CD4-positive, alpha-beta T cell treated with Interleukin-2 at 100 ng/mL for 4 hours (primary cell): ENCODE data around the gene FRMD4A.
"Not testable (repeated sequence)": the region's sequence is repeated elsewhere in the genome, so short reads cannot be mapped to it uniquely, and the experiment has no call there.

Experiments used
- DNase-seq: peaks from one replicate; pipeline ENCODE4 v3.0.0-alpha.2; 2020; ENCODE audit warnings: low spot score

FRMD4A gene

DNA sequence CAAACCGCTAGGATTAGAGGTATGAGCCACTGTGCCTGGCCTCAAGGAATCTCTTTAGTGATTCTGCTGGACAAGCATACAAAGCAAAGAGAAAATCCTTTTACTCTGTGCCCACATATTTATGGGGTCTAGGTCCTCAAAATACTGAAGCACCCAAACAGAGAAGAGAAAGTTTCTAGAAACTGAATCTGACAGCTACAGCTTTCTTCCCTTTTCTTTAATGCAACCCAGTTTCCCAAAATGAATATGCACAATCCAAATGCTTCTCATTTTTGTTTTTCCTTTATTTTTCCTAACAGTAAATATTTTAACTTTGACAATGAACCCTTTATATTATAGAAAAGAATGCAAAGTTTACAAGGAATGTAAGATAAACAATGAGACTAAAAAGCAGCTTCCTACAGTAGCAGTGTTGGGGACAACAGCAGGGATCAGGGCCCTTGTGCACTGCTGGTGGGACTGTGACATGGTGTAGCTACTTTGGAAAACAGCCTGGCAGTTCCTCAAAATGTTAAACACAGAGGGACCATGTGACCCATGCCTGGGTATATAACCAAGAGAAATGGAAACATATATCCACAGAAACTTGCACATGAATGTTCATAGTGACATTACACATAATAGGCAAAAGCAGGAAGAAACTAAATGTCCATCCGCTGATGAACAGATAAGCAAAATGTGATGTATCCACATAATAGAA lies 418.8 kb downstream of the FRMD4A start:
- no peak for DNase-seq

DNA sequence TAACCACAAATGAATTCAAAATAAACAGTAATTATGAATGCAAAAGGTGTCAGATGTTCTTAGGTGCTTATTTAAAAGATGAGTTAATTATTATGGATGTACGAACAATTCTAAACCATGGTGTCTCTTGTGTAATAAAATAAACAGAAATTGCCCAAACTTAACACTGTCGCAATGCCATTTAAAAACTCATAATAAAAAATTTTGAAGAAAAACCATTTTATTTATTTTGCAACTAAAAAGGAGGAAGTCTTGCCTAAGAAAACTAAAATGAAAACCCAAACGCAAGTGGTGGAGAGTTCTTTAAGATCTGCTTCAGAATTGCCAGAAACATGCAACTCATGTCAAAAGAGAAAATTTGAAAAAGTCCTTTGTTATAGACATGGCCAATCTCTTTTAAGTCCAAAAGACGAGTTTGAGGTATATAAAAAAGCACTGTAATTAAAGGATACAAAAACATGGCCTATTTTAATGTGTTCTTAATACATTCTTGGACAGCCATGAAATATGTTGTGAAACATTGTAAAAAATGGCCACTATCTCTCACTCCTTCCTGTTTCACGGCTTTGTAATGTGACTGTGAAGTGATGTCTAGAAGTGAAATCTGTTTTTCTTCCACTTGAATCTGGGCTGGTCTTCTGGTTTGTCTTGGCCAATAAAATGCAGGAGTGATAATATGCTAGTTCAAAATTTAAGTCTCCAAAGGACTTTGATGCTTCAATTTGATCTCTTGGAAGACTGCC lies 421.0 kb downstream of the FRMD4A start:
- DNase-seq, result no peak

DNA sequence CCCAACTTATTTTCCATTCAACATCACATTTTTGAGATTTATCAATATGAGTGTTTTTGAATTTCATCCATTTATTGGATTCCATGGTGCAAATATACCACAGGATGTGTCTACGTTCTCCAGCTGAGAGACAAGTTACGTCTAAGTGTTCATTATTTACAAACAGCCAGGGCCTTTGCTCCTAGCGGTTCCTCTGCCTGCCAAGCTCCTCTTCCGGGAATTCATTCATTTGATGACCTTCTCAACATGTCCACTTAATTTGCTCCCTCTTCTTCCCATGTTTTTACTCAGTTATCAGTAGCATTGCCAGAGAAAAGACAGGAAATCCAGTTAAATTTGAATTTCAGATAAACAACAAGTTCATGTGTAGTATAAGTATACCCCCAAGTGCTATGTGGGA lies 422.2 kb downstream of the FRMD4A start:
- DNase-seq, result no peak

DNA sequence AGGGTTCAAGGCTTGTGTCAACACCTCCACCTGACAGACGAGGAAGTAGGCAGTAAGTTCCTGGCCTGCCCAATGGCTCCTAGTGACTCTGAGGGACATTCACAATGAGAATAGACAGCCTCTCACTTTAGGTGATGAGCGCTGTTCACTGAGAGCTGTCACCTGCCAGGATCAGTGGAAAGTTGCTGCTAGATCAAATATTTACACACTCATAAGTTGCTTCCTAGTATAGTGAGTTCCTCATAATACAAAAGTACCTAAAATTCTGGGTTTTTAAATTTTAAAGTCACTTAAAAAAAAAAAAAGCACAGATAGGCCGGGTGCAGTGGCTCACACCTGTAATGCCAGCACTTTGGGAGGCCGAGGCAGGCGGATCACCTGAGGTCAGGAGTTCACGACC lies 423.2 kb downstream of the FRMD4A start:
- no peak for DNase-seq

DNA sequence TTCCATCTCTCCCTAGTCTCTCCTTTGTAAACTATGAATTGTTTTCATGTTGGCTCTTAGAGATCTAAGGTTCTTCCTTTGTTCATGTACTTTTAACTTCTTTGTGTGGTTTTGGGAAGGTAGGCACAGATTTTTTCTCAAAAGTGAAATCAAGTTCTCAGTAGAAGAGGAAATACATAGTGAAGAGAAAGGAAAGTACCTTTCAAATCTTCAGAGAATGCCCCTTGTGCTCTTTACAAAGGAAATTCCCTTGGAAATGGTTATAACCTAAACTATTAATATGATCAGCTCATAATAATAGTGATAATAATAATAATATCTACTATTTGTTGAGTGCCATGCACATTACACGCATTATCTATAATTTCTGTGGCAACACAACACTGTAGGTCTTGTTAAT lies 425.4 kb downstream of the FRMD4A start:
- no peak for DNase-seq

DNA sequence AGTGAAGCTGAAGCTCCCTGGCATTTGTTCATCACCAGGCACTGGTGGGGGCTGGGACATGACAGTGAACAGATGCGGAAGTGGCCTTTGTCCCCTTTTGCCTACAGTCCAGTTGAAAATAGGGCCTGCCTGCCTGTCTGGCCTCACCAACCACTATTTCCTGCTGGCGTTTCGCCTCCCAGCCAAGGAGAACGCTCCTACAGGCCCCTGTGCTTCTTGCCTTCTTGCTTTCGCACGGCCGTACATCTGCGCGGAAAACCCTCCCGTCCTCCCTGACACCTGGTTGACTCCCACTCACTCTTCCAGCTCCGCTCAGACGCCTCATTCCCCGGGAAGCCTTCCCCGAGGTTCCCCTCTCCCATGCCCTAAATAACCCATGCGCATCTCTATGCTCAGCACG lies 426.7 kb downstream of the FRMD4A start:
- DNase-seq, result no peak

DNA sequence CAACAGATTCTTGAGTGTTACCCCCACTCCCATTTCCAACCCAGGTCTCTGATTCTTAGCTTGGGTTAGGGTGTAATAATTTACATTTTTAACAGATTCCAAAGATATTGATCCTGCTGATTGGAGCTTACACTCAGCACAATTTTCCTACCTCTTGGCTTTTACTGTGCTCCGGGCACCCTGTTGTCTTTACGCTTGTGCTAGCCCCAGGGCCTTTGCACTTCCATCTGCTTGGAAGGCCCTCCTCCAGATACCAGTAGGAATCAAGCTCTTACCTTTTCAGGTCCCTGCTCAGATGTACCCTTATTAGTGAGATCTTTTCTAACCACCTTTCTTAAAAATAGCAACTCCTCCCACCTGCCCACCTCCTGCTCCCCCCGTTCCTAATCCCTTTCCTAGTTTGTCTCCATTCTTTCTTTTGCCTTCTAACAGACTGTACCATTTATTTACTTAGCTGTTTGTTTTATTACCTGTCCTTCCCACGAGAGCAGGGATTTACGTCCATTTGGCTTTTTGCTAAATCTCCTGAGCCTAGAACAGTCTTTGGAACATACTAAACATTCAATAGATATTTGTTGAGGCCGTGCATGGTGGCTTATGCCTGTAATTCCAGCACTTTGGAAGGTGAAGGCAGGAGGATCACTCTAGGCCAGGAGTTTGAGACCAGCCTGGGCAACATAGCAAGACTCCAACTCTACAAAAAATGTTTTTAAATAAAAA lies 427.7 kb downstream of the FRMD4A start:
- DNase-seq, result no peak

DNA sequence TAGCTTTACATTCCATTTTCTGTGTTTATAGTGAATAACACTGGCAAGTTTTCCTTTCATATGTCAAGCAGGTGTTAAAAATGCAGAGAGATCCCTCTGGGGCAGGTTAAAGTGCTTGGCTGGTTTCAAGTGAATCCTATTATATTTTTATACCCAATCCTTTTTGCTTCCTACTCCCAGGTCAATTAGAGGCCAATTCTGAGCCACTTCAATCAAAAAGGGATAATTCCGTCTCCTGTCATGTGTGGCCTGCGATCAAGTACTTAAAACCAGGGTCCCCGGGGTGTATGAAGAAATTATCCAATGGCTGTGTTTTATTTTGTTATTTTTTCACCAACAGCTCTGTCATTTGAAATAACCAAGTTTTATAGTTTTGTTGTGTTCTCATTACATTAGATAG lies 430.8 kb downstream of the FRMD4A start:
- no peak for DNase-seq

DNA sequence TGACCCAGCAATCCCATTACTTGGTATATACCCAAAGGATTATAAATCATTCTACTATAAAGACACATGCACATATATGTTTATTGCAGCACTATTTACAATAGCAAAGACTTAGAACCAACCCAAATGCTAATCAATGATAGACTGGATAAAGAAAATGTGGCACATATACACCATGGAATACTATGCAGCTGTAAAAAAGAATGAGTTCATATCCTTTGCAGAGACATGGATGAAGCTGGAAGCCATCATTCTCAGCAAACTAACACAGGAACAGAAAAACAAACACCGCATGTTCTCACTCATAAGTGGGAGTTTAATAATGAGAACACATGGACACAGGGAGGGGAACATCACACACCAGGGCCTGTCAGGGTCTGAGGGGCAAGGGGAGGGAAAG lies 434.6 kb downstream of the FRMD4A start:
- DNase-seq, result not testable (repeated sequence)

DNA sequence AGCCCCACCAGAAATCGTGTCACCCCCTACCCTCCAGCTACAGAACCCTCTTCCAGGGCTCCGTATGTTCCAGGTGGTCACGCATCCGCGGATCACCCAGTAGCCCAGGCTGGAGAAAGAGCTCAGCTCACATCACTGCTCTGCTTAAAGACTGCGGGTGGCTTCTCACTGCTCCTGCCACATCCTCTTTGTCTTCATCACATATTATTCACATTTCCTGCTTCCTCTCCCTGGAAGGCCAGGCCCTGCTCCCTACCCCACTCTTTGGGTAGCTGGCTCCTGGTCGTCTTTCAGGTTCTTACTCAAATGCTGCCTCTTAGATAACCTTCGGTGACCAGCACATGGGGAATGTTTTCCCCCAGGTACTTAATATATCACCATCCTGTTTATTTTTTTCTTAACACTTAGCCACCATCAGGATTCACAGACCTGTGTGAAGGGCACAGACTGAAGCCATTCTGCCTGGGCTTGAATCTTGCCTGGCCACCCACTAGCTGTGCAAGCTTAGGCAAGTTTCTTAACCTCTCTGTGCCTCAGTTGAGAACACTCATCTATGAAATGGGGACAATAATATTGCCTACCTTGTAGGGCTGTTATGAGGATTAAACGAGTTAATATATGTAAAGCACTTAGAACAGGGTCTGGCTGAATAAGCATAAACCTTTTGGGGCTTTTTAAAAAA lies 436.2 kb downstream of the FRMD4A start:
- DNase-seq, result no peak

DNA sequence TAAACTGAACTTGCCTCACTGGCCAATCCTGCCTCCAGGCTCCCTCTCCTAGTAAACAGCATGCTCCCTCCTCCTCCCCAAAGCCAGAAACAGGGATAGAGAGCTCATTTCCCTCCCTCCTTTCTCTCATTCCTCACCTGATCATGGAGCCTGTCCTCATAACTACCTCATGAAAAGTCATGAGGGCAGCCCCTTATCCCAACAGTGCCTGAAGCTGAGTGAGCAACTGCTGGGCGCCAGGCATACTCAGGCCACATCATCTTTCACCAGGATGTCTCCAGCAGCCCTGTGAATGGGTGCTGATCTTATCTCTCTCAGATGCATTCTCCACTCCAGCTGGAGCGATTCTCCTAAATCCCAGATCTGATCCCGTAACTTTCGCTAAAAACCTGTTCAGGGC lies 436.8 kb downstream of the FRMD4A start:
- no peak for DNase-seq

DNA sequence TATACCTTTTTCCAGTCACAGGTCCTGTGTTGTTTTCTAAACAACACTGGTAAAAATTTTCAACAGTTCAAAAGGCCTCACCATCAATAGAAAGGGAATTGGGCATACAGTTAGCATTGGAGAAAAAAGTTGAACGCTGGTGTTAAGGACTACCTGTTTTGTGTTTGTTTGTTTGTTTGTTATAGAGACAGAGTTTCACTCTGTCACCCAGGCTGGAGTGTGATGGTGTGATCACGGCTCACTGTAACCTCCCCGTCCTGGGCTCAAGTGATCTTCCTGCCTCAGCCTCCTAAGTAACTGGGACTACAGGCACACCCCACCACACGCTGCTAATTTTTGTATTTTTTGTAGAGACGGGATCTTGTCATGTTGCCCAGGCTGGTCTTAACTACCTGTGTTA lies 437.9 kb downstream of the FRMD4A start:
- no peak for DNase-seq

DNA sequence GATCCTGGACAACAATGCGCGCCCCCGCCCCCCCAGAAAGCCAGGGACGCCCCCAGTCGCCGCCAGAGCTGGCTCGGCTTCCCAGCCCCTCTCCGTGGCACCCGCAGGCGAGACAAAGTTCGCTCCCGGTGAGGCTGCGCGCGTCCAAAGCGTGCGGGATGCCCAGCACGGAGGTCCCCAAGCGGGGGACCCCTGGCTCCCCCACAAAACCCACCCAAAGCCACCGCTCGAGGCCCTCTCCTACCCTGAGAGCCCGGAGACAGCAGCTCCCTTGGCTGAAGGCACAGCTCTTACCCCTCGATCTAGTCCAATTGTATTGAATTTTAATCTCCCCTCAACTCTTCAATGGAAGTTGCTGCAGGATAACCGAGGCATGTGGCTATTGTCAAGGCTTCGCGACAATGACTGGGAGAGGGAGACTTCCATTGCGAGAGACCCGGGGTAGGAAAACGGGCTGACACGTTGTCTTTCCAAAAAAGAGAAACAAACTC lies 438.7 kb downstream of the FRMD4A start:
- no peak for DNase-seq

DNA sequence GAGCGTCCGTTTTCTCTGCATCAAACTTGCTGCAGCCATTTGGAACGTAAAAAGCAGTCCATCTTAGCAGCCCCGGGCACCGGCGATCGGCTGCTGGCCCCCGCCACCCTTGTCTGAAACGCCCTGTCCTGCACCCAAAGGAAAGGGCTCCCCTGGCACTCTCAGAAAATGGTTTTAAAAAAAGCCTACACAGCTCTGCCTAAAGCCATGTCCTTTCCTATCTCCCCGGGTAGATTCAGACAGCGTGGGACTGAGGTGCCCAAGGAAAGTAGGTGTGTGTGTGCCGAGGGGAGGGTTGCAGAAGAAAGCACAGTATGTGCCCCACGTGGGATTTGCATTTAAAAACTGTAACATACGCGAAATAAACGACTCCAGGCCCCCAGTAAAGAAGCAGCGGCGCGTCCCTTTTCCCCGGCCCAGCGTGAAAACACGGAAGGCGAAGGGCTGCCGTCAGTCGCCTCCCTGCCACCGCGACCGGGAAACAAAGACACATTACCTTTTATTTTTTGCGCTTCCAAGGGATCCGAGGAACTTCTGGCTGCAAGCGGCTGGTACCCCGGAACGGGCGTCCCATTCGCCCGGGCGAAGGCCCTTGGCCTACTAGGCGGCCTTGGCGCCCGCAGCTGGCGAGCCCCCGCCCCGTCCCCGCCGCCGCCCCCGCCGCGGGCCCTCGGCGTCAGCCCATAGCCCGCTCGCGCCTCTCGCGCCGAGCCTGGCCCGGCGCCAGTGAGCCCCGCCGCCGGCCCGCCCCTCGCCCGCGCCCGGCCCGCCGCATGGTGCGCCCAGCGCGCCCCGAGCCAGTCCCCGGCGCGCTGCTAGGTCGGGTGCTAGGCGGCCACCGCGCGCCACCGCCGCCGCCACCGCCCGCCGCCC lies 439.4 kb downstream of the FRMD4A start:
- DNase-seq, result no peak

DNA sequence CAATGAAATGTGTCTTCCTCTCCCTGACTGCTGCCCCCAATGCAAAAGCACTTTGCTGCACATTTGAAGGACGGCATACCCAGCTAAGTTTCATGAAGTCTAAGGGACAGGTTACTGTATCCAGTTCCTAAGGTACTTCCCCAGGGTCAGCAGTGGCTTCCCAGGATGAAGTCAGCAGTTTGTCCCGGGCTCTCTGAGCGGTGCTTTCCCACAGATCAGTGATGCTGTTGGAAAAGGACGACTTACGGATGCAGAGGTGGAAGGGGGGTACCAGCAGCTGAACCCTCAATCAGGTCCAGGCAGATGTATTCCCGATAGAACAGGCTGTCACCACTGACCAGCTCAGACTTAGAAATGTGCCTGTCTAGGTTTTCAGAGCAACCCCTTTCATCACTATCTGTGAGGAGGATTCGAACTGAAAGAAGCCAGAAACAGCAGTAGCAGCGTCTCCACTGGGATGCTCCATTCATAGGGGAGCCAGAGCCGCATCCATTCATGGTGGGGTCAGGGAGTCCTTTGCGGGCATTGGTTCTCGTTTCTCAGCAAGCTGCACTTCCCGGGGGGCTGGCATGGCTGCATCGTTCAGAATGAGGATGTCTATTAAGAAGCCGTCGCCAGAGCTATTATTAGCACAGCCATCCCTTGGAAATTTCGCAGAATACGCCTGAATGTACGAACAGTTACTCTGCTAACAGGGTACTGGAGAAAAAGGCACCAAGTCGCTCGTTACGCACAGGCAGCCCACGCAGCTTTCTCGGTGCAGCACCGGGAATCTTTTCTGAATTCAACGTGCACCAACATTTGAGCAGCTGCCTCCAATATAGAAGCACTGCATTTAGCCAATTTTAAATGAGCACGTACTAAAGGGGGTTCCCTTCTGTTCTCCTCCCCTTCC lies 440.2 kb downstream of the FRMD4A start:
- no peak for DNase-seq

DNA sequence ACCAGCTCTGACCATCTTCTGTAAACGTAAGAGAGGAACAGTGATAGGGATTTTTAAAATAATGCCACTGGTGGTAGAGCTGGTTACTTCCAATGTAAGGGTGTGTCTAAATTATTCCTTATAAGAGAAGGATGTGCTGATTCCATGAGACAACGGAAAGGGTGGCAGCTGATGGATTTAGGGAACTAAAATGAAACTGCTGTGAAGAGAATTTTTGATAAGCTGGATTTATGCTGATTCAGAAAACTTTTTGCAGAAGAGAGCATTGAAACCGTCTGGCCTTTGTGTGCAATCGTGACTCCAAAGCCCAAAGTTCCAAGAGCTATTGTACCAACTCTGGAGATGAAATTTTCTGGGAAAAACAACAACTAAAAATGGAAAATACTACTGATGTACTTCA lies 443.0 kb downstream of the FRMD4A start:
- DNase-seq, result no peak

DNA sequence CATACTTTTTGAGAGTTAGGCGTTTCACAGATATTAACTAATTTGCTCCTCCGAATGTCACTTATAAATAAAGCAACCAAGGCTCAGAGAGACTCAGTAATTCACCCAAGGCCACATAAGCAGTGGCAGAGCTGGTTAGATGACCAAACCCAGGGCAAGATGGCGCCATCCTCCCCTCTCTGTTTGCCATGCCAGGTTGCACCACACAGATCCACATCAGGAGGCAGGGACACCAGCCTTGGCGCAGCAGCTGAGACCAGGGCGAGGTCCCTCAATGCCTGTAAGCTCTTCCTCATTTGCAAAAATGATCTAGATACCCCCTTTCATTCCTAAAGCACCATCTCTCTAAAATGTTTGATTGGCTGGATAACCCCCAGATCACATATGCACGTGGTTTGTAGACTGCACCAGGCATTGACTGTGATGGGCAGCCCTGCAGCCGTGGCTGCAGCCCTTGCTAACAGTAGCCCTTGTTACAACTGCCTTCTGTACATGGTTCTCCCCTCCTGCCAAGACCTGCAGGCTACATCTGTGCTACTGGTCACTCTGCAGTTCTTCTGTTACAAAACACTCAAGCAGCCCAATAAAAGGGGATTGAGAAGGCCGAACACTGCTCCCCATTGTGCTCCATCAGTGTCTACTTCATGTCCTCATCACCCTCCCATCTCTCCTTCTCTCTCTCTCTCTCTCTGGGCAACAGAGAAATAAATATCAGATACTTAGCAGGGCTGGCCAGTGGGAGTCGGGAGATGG lies 445.3 kb downstream of the FRMD4A start:
- no peak for DNase-seq

DNA sequence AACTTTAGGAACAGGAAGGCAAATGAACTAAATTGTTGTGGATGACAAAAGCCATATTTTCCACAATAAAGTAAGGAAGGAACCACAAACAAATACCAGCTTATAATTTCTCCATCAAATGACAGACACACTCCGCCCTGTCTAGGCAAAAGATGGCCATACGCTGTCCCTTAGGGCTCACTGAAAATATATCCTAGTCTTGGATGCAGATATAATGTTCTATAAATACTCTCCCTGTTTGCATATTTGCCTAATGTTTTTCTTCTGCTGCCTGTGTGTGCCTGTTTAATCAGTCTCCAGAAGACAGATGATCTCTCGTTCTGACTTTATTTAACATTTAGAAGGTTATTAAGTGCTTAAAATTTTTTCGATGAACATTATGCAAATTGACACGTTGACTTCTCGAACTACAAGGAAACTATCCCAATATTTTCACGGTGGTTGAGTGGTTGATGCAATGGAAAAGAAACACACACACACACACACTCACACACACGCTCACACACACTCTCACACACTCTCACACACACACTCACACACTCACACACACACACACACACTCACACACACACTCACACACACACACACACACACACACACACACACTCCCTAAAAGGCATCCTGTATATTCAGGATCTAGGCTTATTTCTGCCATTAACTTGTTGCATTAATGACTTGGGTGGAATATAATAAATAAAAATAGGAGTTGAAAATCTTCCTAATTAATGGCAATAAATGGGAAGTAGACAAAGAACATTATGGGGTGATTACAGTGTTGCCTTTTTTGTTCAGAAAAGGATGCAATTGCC lies 446.9 kb downstream of the FRMD4A start:
- DNase-seq, result no peak
